PC-3 (cell line): ENCODE results near the gene KLHDC8A. TPM values are rescaled to one million over a fixed set of nuclear protein-coding genes. Genes with fewer than 3 reads are reported as not detected.

ENCODE experiments used
- ATAC-seq: fragments of 200-7000 bp; cut with Tn5 transposase; 2 replicates; pipeline ENCODE4 v1.9.1; 2020; ENCODE audit warnings: mild to moderate bottlenecking, moderate library complexity
- BruUV-seq: library from RNA; stranded (reverse); fragments of 400-500 nt; replicated peaks from 2 replicates; lab custom pipeline; 2021; lab: Mats Ljungman, UMichigan
- CTCF ChIA-PET: fragments of 300-600 bp; sonication (Branson Sonifier 250); formaldehyde crosslinking; loops from one replicate; lab custom pipeline; 2022; ENCODE audit warnings: antibody characterized with exemption; lab: Charles Lee
- POLR2A ChIA-PET: fragments of 300-600 bp; sonication (Branson Sonifier 250); formaldehyde crosslinking; loops from one replicate; lab custom pipeline; 2022; ENCODE audit warnings: antibody characterized with exemption; ENCODE audit not compliant: unreplicated experiment; lab: Charles Lee
- DNase-seq: peaks from one replicate; pipeline ENCODE4 v3.0.0-alpha.2; 2015
- H2AFZ ChIP-seq: fragments of 300-600 bp; sonication (generic); 2 replicates; pipeline ENCODE4 v1.6.0; 2016; ENCODE audit warnings: antibody characterized with exemption, low read length
- H3F3A ChIP-seq: fragments of 300-600 bp; sonication (generic); one replicate; pipeline ENCODE4 v1.6.0; 2017; ENCODE audit warnings: antibody characterized with exemption, low read length, control low read depth, mild to moderate bottlenecking; ENCODE audit not compliant: unreplicated experiment
- H3K27ac ChIP-seq: fragments of 300-600 bp; sonication (generic); 2 replicates; pipeline ENCODE4 v1.5.1; 2016; ENCODE audit warnings: mild to moderate bottlenecking, low read length
- H3K27me3 ChIP-seq: fragments of 300-600 bp; sonication (generic); 2 replicates; pipeline ENCODE4 v1.6.1; 2016; ENCODE audit warnings: low read length, mixed read lengths
- H3K36me3 ChIP-seq: fragments of 300-600 bp; sonication (generic); 2 replicates; pipeline ENCODE4 v1.6.1; 2016; ENCODE audit warnings: low read depth, mixed run types, low read length, mixed read lengths
- H3K4me1 ChIP-seq: fragments of 300-600 bp; sonication (generic); 2 replicates; pipeline ENCODE4 v1.5.1; 2016; ENCODE audit warnings: low read length; ENCODE audit not compliant: insufficient read depth
- H3K4me2 ChIP-seq: fragments of 300-600 bp; sonication (generic); 2 replicates; pipeline ENCODE4 v1.6.0; 2016; ENCODE audit warnings: low read length
- H3K4me3 ChIP-seq: fragments of 300-600 bp; sonication (generic); 2 replicates; pipeline ENCODE4 v1.5.1; 2016; ENCODE audit warnings: mild to moderate bottlenecking, low read length, mixed read lengths
- H3K79me2 ChIP-seq: fragments of 300-600 bp; sonication (generic); 2 replicates; pipeline ENCODE4 v1.6.1; 2017; ENCODE audit warnings: low read length, mixed read lengths
- H3K9ac ChIP-seq: fragments of 300-600 bp; sonication (generic); 2 replicates; pipeline ENCODE4 v1.6.0; 2016; ENCODE audit warnings: mild to moderate bottlenecking, low read length
- H3K9me2 ChIP-seq: fragments of 300-600 bp; sonication (generic); replicated peaks from 2 replicates; pipeline ENCODE4 v1.6.1; 2016; ENCODE audit warnings: mixed run types, low read length, mixed read lengths
- H3K9me3 ChIP-seq: fragments of 300-600 bp; sonication (generic); 2 replicates; pipeline ENCODE4 v1.6.1; 2016; ENCODE audit warnings: low read length, mixed read lengths
- H4K20me1 ChIP-seq: fragments of 300-600 bp; sonication (generic); 2 replicates; pipeline ENCODE4 v1.6.1; 2016; ENCODE audit warnings: low read length, mixed read lengths
- CTCF ChIP-seq: fragments of 300-600 bp; sonication (generic); conservative IDR thresholded peaks from 2 replicates; pipeline ENCODE4 v1.5.1; 2017; ENCODE audit warnings: antibody characterized with exemption, low read depth, mild to moderate bottlenecking, low read length
- EZH2 ChIP-seq: fragments of 300-600 bp; sonication (generic); IDR thresholded peaks from one replicate; pipeline ENCODE4 v1.6.1; 2017; ENCODE audit warnings: antibody characterized with exemption, mild to moderate bottlenecking, low read length; ENCODE audit not compliant: unreplicated experiment
- EZH2phosphoT487 ChIP-seq: fragments of 300-600 bp; sonication (generic); IDR thresholded peaks from 2 replicates; pipeline ENCODE4 v1.6.1; 2018; ENCODE audit warnings: mild to moderate bottlenecking, antibody characterized with exemption, low read length, borderline replicate concordance
- intact Hi-C: fragments of 100-400 bp; cut with micrococcal nuclease; formaldehyde crosslinking; loops from 2 replicates; pipeline ENCODE4 v1.9.0; 2023
- total RNA-seq: library from RNA; depleted of rRNA; stranded (reverse); fragments of >200 nt; gene quantifications from 2 replicates; pipeline ENCODE4 v1.2.3, GENCODE V29; 2014

KLHDC8A gene
- total RNA-seq, 1 experiment from 2014 or later, result not detected

DNA sequence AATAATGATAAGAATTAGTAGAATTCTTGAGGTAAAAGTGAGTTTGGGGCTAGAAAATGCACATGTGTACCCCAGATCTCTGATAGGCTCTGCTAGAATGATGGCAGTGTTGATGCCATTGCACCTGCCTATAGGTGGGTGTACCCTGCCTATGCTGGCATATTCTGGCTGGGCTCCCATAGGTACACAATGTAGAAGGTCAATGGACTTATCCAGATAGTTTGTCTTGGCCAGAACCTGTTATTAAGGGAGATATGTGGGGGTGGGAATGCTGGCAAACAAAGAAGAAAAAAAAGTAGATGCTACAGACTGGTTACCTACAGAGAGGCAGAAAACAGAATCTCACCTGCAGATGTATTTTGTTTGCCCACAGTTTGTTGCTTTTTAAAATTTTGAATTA is 14.1 kb upstream of the KLHDC8A start:
- Histone ChIP-seq H3K36me3 (no peaks in the 10 kb centered on the region), H3F3A (peaks cover 5% of the 10 kb centered on the region), H3K4me3 (no peak overlapping the region), H4K20me1 (no peaks in the 10 kb centered on the region), H3K4me1 (peaks cover 26% of the 10 kb centered on the region), H3K9ac (no peak overlapping the region), H3K27me3 (no peaks in the 10 kb centered on the region), H3K9me3 (no peaks in the 10 kb centered on the region), H2AFZ (no peak overlapping the region), H3K9me2 (no peaks in the 10 kb centered on the region), H3K4me2 (no peak overlapping the region), H3K27ac (no peak overlapping the region), H3K79me2 (no peaks in the 10 kb centered on the region)
- ChIA-PET POLR2A (no interaction called here), CTCF (no interaction called here)
- no TSS peak for BruUV-seq
- no peak for DNase-seq
- TF ChIP-seq CTCF, result no peak
- no peak for TF ChIP-seq EZH2phosphoT487
- intact Hi-C loops, result no loop called here
- ATAC-seq, result no peak

DNA sequence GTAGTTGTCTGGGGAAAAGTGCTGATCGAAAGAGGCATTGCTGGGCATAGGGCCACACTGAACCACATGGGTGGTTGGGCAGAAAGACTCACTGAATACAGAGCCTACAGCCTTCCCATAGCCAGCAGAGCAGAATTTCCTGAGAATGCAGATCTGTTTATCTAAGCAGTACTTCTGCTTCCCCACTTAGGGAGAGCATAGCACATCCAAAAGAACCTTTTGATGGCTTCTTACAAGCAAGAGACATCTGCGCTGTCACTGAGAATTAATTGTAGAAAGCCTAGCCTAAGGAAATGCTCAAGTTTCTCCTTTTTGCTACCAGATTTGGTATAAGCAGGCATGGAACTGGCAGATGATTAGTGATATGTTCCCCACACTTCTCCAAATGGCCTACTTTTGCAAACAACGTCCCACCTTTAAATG is 13.0 kb upstream of the KLHDC8A start:
- no peak overlapping the region for H2AFZ ChIP-seq
- H3K36me3 ChIP-seq, result no peaks in the 10 kb centered on the region
- no peaks in the 10 kb centered on the region for H3K27me3 ChIP-seq
- no peak overlapping the region for H3K4me2 ChIP-seq
- CTCF ChIA-PET, result no interaction called here
- POLR2A ChIA-PET, result no interaction called here
- H3K79me2 ChIP-seq, result no peaks in the 10 kb centered on the region
- H3K9me3 ChIP-seq, result no peaks in the 10 kb centered on the region
- BruUV-seq, result no TSS peak
- DNase-seq, result no peak
- H3K4me3 ChIP-seq, result no peak overlapping the region
- no peak for ATAC-seq
- TF ChIP-seq EZH2, result no peak
- no peak for TF ChIP-seq EZH2phosphoT487
- no peak for TF ChIP-seq CTCF
- H3K9me2 ChIP-seq, result no peaks in the 10 kb centered on the region
- H3K4me1 ChIP-seq, result peaks cover 15% of the 10 kb centered on the region
- H4K20me1 ChIP-seq, result no peaks in the 10 kb centered on the region
- H3F3A ChIP-seq, result peaks cover 5% of the 10 kb centered on the region
- H3K9ac ChIP-seq, result no peak overlapping the region
- no peak overlapping the region for H3K27ac ChIP-seq
- intact Hi-C loops, result no loop called here

GRCh38 chr1:205368478-205368877 is 11.8 kb upstream of the KLHDC8A start:
- ATAC-seq (no peak), DNase-seq (no peak)
- no peaks in the 10 kb centered on the region for H3K9me3 ChIP-seq
- H3K4me2 ChIP-seq, result no peak overlapping the region
- H3K9me2 ChIP-seq, result no peaks in the 10 kb centered on the region
- peaks cover 3% of the 10 kb centered on the region for H3K4me1 ChIP-seq
- CTCF ChIA-PET, result no interaction called here
- no peak overlapping the region for H3K27ac ChIP-seq
- TF ChIP-seq EZH2phosphoT487 (no peak), CTCF (no peak), EZH2 (no peak)
- POLR2A ChIA-PET, result no interaction called here
- intact Hi-C loops, result no loop called here
- no TSS peak for BruUV-seq
- H3K4me3 ChIP-seq, result no peak overlapping the region
- no peaks in the 10 kb centered on the region for H3K79me2 ChIP-seq
- no peak overlapping the region for H3K9ac ChIP-seq
- H3F3A ChIP-seq, result no peaks in the 10 kb centered on the region
- peaks cover 4% of the 10 kb centered on the region; the same call in 1 of the 2 replicates for H3K27me3 ChIP-seq
- no peaks in the 10 kb centered on the region for H3K36me3 ChIP-seq
- no peaks in the 10 kb centered on the region for H4K20me1 ChIP-seq
- no peak overlapping the region for H2AFZ ChIP-seq
